HEK293 (cell line): ENCODE results near the gene FCHO1.

Experiments
- CTCF ChIA-PET: fragments of 350-600 bp; formaldehyde crosslinking; extraction: SDS; loops from one replicate; lab custom pipeline; 2021; ENCODE audit warnings: antibody characterized with exemption; lab: Yijun Ruan, JAX
- POLR2A ChIA-PET: fragments of 300-600 bp; formaldehyde crosslinking; extraction: SDS; loops from one replicate; lab custom pipeline; 2020; ENCODE audit warnings: antibody characterized with exemption, inconsistent platforms; lab: Yijun Ruan, JAX
- H3K27ac ChIP-seq: fragments of 200-500 bp; sonication (Bioruptor generic); 2 replicates; pipeline ENCODE4 v1.5.1; 2014; ENCODE audit warnings: low read depth, low read length, control low read depth, inconsistent platforms; ENCODE audit errors: extremely low read depth
- H3K36me3 ChIP-seq, 2 experiments: fragments of 200-500 bp in 1 of 2; sonication (Bioruptor generic) in 1 of 2; 1 replicate in 1 of 2; 2 replicates in 1 of 2; pipeline ENCODE4 v1.5.1; 2014 to 2017; ENCODE audit warnings: inconsistent platforms in 2 of 2, low read length in 2 of 2; ENCODE audit not compliant: control insufficient read depth in 2 of 2, insufficient read depth in 1 of 2
- H3K4me1 ChIP-seq: fragments of 200-500 bp; sonication (Bioruptor generic); 2 replicates; pipeline ENCODE4 v1.5.1; 2014; ENCODE audit warnings: mild to moderate bottlenecking, low read length, inconsistent platforms; ENCODE audit not compliant: control insufficient read depth, insufficient read depth
- H3K4me3 ChIP-seq: 2 replicates; pipeline ENCODE4 v1.5.1; 2011; ENCODE audit warnings: low read depth, mild to moderate bottlenecking, control low read depth, low read length, moderate library complexity
- H3K9me3 ChIP-seq: fragments of 200-500 bp; sonication (Bioruptor generic); 2 replicates; pipeline ENCODE4 v1.5.1; 2014; ENCODE audit warnings: low read depth, low read length, inconsistent platforms; ENCODE audit not compliant: control insufficient read depth, insufficient read depth
- BCL6B ChIP-seq: fragments of 450-650 bp; formaldehyde crosslinking; IDR thresholded peaks from 2 replicates; pipeline ENCODE4 v1.5.1; 2017; ENCODE audit warnings: missing biosample characterization, missing genetic modification characterization
- HOXC10 ChIP-seq: sonication (generic); formaldehyde crosslinking; IDR thresholded peaks from 2 replicates; pipeline ENCODE4 v1.8.1; 2023; ENCODE audit warnings: mild to moderate bottlenecking, missing genetic modification reagents
- MEIS1 ChIP-seq: sonication (generic); formaldehyde crosslinking; IDR thresholded peaks from 2 replicates; pipeline ENCODE4 v1.8.1; 2022; ENCODE audit warnings: missing genetic modification reagents, mild to moderate bottlenecking, borderline replicate concordance
- SP2 ChIP-seq: fragments of 450-650 bp; formaldehyde crosslinking; IDR thresholded peaks from 2 replicates; pipeline ENCODE4 v1.5.1; 2016; ENCODE audit warnings: missing biosample characterization, missing genetic modification characterization
- WT1 ChIP-seq: fragments of 450-650 bp; formaldehyde crosslinking; IDR thresholded peaks from 2 replicates; pipeline ENCODE4 v1.5.1; 2016; ENCODE audit warnings: missing biosample characterization, missing genetic modification characterization
- YY2 ChIP-seq: fragments of 450-650 bp; formaldehyde crosslinking; IDR thresholded peaks from 2 replicates; pipeline ENCODE4 v1.5.1; 2016; ENCODE audit warnings: missing biosample characterization, missing genetic modification characterization
- ZBTB7A ChIP-seq: fragments of 450-650 bp; formaldehyde crosslinking; IDR thresholded peaks from 2 replicates; pipeline ENCODE4 v1.5.1; 2016; ENCODE audit warnings: low read depth, missing biosample characterization, missing genetic modification characterization
- ZNF146 ChIP-seq: fragments of 450-650 bp; formaldehyde crosslinking; IDR thresholded peaks from 2 replicates; pipeline ENCODE4 v1.5.1; 2016; ENCODE audit warnings: missing biosample characterization, missing genetic modification characterization
- ZNF155 ChIP-seq: fragments of 450-650 bp; formaldehyde crosslinking; IDR thresholded peaks from 2 replicates; pipeline ENCODE4 v1.5.1; 2016; ENCODE audit warnings: missing biosample characterization, missing genetic modification characterization
- ZNF2 ChIP-seq: fragments of 450-650 bp; formaldehyde crosslinking; IDR thresholded peaks from 2 replicates; pipeline ENCODE4 v1.5.1; 2016; ENCODE audit warnings: missing biosample characterization, missing genetic modification characterization
- ZNF292 ChIP-seq: fragments of 450-650 bp; formaldehyde crosslinking; IDR thresholded peaks from 2 replicates; pipeline ENCODE4 v1.5.1; 2016; ENCODE audit warnings: low read depth, missing biosample characterization, missing genetic modification characterization, borderline replicate concordance
- ZNF416 ChIP-seq: fragments of 450-650 bp; formaldehyde crosslinking; IDR thresholded peaks from 2 replicates; pipeline ENCODE4 v1.5.1; 2016; ENCODE audit warnings: missing biosample characterization, missing genetic modification characterization
- ZNF521 ChIP-seq: fragments of 450-650 bp; formaldehyde crosslinking; IDR thresholded peaks from 2 replicates; pipeline ENCODE4 v1.5.1; 2017; ENCODE audit warnings: missing biosample characterization, mild to moderate bottlenecking, missing genetic modification characterization
- ZNF544 ChIP-seq: fragments of 450-650 bp; formaldehyde crosslinking; IDR thresholded peaks from 2 replicates; pipeline ENCODE4 v1.5.0; 2017; ENCODE audit warnings: missing biosample characterization, missing genetic modification characterization
- ZNF558 ChIP-seq: fragments of 450-650 bp; formaldehyde crosslinking; IDR thresholded peaks from 2 replicates; pipeline ENCODE4 v1.5.1; 2016; ENCODE audit warnings: missing biosample characterization, missing genetic modification characterization
- ZNF560 ChIP-seq: fragments of 450-650 bp; formaldehyde crosslinking; IDR thresholded peaks from 2 replicates; pipeline ENCODE4 v1.5.1; 2017; ENCODE audit warnings: missing biosample characterization, missing genetic modification characterization, borderline replicate concordance
- ZNF600 ChIP-seq: fragments of 450-650 bp; formaldehyde crosslinking; IDR thresholded peaks from 2 replicates; pipeline ENCODE4 v1.5.1; 2016; ENCODE audit warnings: missing biosample characterization, missing genetic modification characterization
- ZNF610 ChIP-seq: fragments of 450-650 bp; formaldehyde crosslinking; IDR thresholded peaks from 2 replicates; pipeline ENCODE4 v1.5.1; 2016; ENCODE audit warnings: missing biosample characterization, missing genetic modification characterization, borderline replicate concordance
- ZNF621 ChIP-seq: fragments of 450-650 bp; formaldehyde crosslinking; IDR thresholded peaks from 2 replicates; pipeline ENCODE4 v1.5.1; 2017; ENCODE audit warnings: missing biosample characterization, missing genetic modification characterization
- ZNF626 ChIP-seq: fragments of 450-650 bp; sonication (Bioruptor Pico); formaldehyde crosslinking; IDR thresholded peaks from 2 replicates; pipeline ENCODE4 v1.5.1; 2018; ENCODE audit warnings: missing biosample characterization, missing genetic modification characterization, inconsistent platforms
- ZNF629 ChIP-seq: fragments of 450-650 bp; formaldehyde crosslinking; IDR thresholded peaks from 2 replicates; pipeline ENCODE4 v1.5.1; 2017; ENCODE audit warnings: missing biosample characterization, missing genetic modification characterization
- ZNF670 ChIP-seq: fragments of 450-650 bp; formaldehyde crosslinking; IDR thresholded peaks from 2 replicates; pipeline ENCODE4 v1.5.1; 2016; ENCODE audit warnings: missing biosample characterization, missing genetic modification characterization, low read depth
- TF ChIP-seq, protein P1 (sequence below): sonication (generic); formaldehyde crosslinking; IDR thresholded peaks from 2 replicates; pipeline ENCODE4 v1.8.1; 2022; ENCODE audit warnings: mild to moderate bottlenecking, moderate library complexity, missing genetic modification reagents
- TF ChIP-seq, protein P2 (sequence below): fragments of 450-650 bp; formaldehyde crosslinking; IDR thresholded peaks from 2 replicates; pipeline ENCODE4 v1.5.1; 2017; ENCODE audit warnings: missing biosample characterization, missing genetic modification characterization
- TF ChIP-seq, protein P3 (sequence below): fragments of 450-650 bp; formaldehyde crosslinking; IDR thresholded peaks from 2 replicates; pipeline ENCODE4 v1.5.1; 2016; ENCODE audit warnings: missing biosample characterization, missing genetic modification characterization, borderline replicate concordance

Gene FCHO1

DNA sequence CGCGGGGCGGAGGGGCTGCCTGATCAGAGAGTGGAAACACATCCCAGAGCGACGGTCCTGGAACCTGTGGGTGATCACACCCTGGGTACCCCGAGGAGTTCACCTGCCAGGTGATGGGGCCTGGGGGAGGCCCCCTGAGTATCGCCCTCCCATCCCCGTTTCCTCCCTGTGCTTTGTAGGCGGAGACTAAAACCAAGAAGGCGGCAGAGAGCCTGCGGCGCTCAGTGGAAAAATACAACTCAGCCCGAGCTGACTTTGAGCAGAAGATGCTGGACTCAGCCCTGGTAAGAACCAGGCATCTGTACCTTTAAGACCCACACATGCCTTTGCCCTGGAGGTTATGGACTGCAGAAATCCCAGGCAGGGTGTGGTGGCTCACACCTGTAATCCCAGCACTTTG, 19.3 kb downstream of the FCHO1 start:
- ChIA-PET CTCF (interaction anchor here (0.7 to 1.0 kb wide), 2 partner anchors 186 to 200 kb away, joined by 3 to 4 read pairs; no protein-coding TSS in a partner anchor), POLR2A (no interaction called here)
- Histone ChIP-seq H3K27ac (no peak overlapping the region), H3K36me3 (no peaks in the 10 kb centered on the region), H3K9me3 (no peaks in the 10 kb centered on the region), H3K4me1 (no peaks in the 10 kb centered on the region), H3K4me3 (no peak overlapping the region)
- TF ChIP-seq ZNF146 (tag by site-specific recombination), result no peak
- no peak for TF ChIP-seq WT1 (tag by site-specific recombination)
- no peak for TF ChIP-seq HOXC10
- TF ChIP-seq ZBTB7A, result no peak
- no peak for TF ChIP-seq ZNF610
- no peak for TF ChIP-seq MEIS1 (CRISPR knock-in tag)
- no peak for TF ChIP-seq ZNF292 (tag by site-specific recombination)
- no peak for TF ChIP-seq ZNF560 (tag by site-specific recombination)
- TF ChIP-seq ZNF416 (tag by site-specific recombination), result no peak
- no peak for TF ChIP-seq ZNF629
- TF ChIP-seq ZNF521, result no peak
- TF ChIP-seq ZNF670 (tag by site-specific recombination), result no peak
- TF ChIP-seq ZNF600 (tag by site-specific recombination), result no peak
- no peak for TF ChIP-seq ZNF2 (tag by site-specific recombination)
- TF ChIP-seq, protein P1, sequence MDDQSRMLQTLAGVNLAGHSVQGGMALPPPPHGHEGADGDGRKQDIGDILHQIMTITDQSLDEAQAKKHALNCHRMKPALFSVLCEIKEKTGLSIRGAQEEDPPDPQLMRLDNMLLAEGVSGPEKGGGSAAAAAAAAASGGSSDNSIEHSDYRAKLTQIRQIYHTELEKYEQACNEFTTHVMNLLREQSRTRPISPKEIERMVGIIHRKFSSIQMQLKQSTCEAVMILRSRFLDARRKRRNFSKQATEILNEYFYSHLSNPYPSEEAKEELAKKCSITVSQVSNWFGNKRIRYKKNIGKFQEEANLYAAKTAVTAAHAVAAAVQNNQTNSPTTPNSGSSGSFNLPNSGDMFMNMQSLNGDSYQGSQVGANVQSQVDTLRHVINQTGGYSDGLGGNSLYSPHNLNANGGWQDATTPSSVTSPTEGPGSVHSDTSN (CRISPR knock-in tag), result no peak
- no peak for TF ChIP-seq YY2 (tag by site-specific recombination)
- TF ChIP-seq ZNF155 (tag by site-specific recombination), result no peak
- TF ChIP-seq, all 188 proteins: peak for 0

DNA sequence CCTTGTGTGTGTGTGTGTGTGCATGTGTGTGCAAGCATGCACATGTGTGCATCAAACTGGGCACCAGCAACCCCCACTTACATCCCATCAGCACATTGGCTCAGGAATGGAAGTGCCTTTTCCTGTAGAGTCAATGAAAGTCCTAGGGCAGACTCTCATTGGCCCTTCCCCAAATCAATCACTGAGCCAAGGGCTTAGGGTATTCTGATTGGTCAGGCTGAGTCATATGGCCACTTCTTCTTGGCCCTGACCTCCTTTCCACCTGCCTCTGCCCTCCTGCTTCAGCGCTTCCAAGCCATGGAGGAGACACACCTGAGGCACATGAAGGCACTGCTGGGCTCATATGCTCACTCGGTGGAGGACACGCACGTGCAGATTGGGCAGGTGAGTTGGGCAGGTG, 20.9 kb downstream of the FCHO1 start:
- Histone ChIP-seq H3K27ac (no peak overlapping the region), H3K9me3 (no peaks in the 10 kb centered on the region)
- TF ChIP-seq ZNF626 (tag by site-specific recombination) (no peak), ZNF544 (no peak), ZNF558 (tag by site-specific recombination) (no peak), BCL6B (no peak), ZNF621 (peak; percentile 39; the same call in 1 of the 2 replicates), SP2 (tag by site-specific recombination) (peak; percentile 45)
- TF ChIP-seq, protein P2, sequence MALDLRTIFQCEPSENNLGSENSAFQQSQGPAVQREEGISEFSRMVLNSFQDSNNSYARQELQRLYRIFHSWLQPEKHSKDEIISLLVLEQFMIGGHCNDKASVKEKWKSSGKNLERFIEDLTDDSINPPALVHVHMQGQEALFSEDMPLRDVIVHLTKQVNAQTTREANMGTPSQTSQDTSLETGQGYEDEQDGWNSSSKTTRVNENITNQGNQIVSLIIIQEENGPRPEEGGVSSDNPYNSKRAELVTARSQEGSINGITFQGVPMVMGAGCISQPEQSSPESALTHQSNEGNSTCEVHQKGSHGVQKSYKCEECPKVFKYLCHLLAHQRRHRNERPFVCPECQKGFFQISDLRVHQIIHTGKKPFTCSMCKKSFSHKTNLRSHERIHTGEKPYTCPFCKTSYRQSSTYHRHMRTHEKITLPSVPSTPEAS (tag by site-specific recombination), result peak; percentile 49
- TF ChIP-seq, protein P3, sequence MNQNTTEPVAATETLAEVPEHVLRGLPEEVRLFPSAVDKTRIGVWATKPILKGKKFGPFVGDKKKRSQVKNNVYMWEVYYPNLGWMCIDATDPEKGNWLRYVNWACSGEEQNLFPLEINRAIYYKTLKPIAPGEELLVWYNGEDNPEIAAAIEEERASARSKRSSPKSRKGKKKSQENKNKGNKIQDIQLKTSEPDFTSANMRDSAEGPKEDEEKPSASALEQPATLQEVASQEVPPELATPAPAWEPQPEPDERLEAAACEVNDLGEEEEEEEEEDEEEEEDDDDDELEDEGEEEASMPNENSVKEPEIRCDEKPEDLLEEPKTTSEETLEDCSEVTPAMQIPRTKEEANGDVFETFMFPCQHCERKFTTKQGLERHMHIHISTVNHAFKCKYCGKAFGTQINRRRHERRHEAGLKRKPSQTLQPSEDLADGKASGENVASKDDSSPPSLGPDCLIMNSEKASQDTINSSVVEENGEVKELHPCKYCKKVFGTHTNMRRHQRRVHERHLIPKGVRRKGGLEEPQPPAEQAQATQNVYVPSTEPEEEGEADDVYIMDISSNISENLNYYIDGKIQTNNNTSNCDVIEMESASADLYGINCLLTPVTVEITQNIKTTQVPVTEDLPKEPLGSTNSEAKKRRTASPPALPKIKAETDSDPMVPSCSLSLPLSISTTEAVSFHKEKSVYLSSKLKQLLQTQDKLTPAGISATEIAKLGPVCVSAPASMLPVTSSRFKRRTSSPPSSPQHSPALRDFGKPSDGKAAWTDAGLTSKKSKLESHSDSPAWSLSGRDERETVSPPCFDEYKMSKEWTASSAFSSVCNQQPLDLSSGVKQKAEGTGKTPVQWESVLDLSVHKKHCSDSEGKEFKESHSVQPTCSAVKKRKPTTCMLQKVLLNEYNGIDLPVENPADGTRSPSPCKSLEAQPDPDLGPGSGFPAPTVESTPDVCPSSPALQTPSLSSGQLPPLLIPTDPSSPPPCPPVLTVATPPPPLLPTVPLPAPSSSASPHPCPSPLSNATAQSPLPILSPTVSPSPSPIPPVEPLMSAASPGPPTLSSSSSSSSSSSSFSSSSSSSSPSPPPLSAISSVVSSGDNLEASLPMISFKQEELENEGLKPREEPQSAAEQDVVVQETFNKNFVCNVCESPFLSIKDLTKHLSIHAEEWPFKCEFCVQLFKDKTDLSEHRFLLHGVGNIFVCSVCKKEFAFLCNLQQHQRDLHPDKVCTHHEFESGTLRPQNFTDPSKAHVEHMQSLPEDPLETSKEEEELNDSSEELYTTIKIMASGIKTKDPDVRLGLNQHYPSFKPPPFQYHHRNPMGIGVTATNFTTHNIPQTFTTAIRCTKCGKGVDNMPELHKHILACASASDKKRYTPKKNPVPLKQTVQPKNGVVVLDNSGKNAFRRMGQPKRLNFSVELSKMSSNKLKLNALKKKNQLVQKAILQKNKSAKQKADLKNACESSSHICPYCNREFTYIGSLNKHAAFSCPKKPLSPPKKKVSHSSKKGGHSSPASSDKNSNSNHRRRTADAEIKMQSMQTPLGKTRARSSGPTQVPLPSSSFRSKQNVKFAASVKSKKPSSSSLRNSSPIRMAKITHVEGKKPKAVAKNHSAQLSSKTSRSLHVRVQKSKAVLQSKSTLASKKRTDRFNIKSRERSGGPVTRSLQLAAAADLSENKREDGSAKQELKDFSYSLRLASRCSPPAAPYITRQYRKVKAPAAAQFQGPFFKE (tag by site-specific recombination), result no peak
- TF ChIP-seq, all 188 proteins: peak for 3
- POLR2A ChIA-PET, result interaction anchor here (0.6 kb wide), 1 partner anchor 9 kb away, joined by 3 read pairs; no protein-coding TSS in a partner anchor
- H3K4me3 ChIP-seq, result no peak overlapping the region
- H3K4me1 ChIP-seq, result no peaks in the 10 kb centered on the region
- H3K36me3 ChIP-seq, result no peaks in the 10 kb centered on the region
- CTCF ChIA-PET, result interaction anchor here (0.7 kb wide), 2 partner anchors 37 to 53 kb away, joined by 3 read pairs; partner anchors contain the start of gene MAP1S
